ENCODE results near the gene ANKRD40. TPM values are rescaled to one million over a fixed set of nuclear protein-coding genes. Genes with fewer than 3 reads are reported as not detected.
A peak's percentile ranks its signal among the peaks of the same experiment; 100 is the strongest.

ANKRD40 gene
- total RNA-seq, 1 experiment from 2014 or later, result 72.0 TPM

GRCh38 chr17:50690887-50691549, 16.7 kb downstream of the ANKRD40 start:
- no peak overlapping the region for H2AFZ ChIP-seq (ENCODE audit: low read depth, low read length, poor library complexity, severe bottlenecking)
- POLR2A ChIA-PET, result interaction anchor here (0.9 to 2.4 kb wide), 3 partner anchors 10 to 53 kb away, joined by 3 to 5 read pairs (median 5); no protein-coding TSS in a partner anchor
- H3K36me3 ChIP-seq (ENCODE audit: control insufficient read depth in 1 of 2, insufficient read depth in 2 of 2, low read length in 2 of 2), result peaks cover 27 to 43% of the 10 kb centered on the region in 2 experiments
- no peak overlapping the region for H3K4me3 ChIP-seq (replicated peaks in 1 of 2; ENCODE audit: low read depth in 1 of 2, low read length in 2 of 2)
- no peak for ATAC-seq
- CTCF ChIA-PET, result interaction anchor here (1.0 to 8.3 kb wide), 3 partner anchors 14 to 190 kb away, joined by 3 to 107 read pairs (median 3); no protein-coding TSS in a partner anchor
- RAD21 ChIA-PET (ENCODE audit: low non-redundant PET in 1 of 2, low total read pairs in 2 of 2, uncharacterized antibody in 2 of 2, unreplicated experiment in 2 of 2), result no interaction called here
- H3K27ac ChIP-seq (ENCODE audit: low read depth, low read length), result no peak overlapping the region; the same call in 1 of the 2 replicates
- intact Hi-C loops (cut with micrococcal nuclease), result no loop called here
- H3K4me1 ChIP-seq (ENCODE audit: control insufficient read depth in 1 of 2, insufficient read depth in 2 of 2, low read length in 2 of 2), result peaks cover 65 to 87% of the 10 kb centered on the region in 2 experiments
- 0 out of 2 replicates have a peak overlapping the region, but pooled peaks have one; percentile 2 for H3K4me2 ChIP-seq (ENCODE audit: low read length)
- no peaks in the 10 kb centered on the region for H3K9me3 ChIP-seq (ENCODE audit: control insufficient read depth in 1 of 2, insufficient read depth in 1 of 2, low read depth in 1 of 2, low read length in 2 of 2)
- peaks cover 9% of the 10 kb centered on the region; the same call in 1 of the 2 replicates for H3K79me2 ChIP-seq (ENCODE audit: insufficient read depth, low read length)
- DNase-seq (ENCODE audit: low read depth, low spot score), result no peak
- H3K27me3 ChIP-seq (ENCODE audit: insufficient read depth, low read length), result no peaks in the 10 kb centered on the region
- no peak for TF ChIP-seq POLR2A (IDR thresholded peaks at IDR 0.05; ENCODE audit: borderline replicate concordance, extremely low read depth, insufficient read depth, insufficient read length)
- no peak for TF ChIP-seq CTCF (IDR thresholded peaks at IDR 0.05 in 2 of 3, conservative IDR thresholded peaks at IDR 0.05 in 1 of 3; ENCODE audit: borderline replicate concordance in 1 of 3, insufficient read depth in 1 of 3, low read depth in 2 of 3, low read length in 2 of 3)
- 0 out of 2 replicates have a peak, but pooled peaks have one; percentile 13 for TF ChIP-seq POLR2AphosphoS5 (IDR thresholded peaks at IDR 0.05; ENCODE audit: low read depth, low read length)
- no peak for TF ChIP-seq ZNF274 (IDR thresholded peaks at IDR 0.05; ENCODE audit: low read depth, low read length)
- H3K9me2 ChIP-seq (ENCODE audit: insufficient read depth), result no peaks in the 10 kb centered on the region
- H3K9ac ChIP-seq (ENCODE audit: low read length), result peak overlapping the region; percentile 18; the same call in 1 of the 2 replicates
- H4K20me1 ChIP-seq (ENCODE audit: insufficient read depth), result no peaks in the 10 kb centered on the region
- no TSS peak for BruUV-seq (replicated peaks)
